Activated naive CD8-positive, alpha-beta T cell treated with anti-CD3 and anti-CD28 coated beads, Interleukin-2, amount 10 ng/mL, durations not matched to agents 7 days and 5 days (primary cell): ENCODE data around the gene CBY3. TPM values are rescaled to one million over a fixed set of nuclear protein-coding genes. Genes with fewer than 3 reads are reported as not detected.
"Not testable (repeated sequence)": the region's sequence is repeated elsewhere in the genome, so short reads cannot be mapped to it uniquely, and the experiment has no call there.

Source experiments
- ATAC-seq: fragments of 150-1000 bp; cut with Tn5 transposase; one replicate; pipeline ENCODE4 v1.10.0; 2021; ENCODE audit warnings: low read depth, moderate library complexity
- POLR2A ChIA-PET: fragments of 350-600 bp; sonication (Branson Sonifier 250); formaldehyde crosslinking; loops from one replicate; lab custom pipeline; 2021; ENCODE audit warnings: antibody characterized with exemption; lab: Charles Lee
- DNase-seq: peaks from one replicate; pipeline ENCODE4 v3.0.0; 2021
- H3K27ac Mint-ChIP-seq: one replicate; pipeline ENCODE4 v1.8.0; 2022; ENCODE audit warnings: mild to moderate bottlenecking, mixed read lengths
- H3K27me3 Mint-ChIP-seq: one replicate; pipeline ENCODE4 v1.8.0; 2022; ENCODE audit warnings: mild to moderate bottlenecking, moderate library complexity, mixed read lengths
- H3K36me3 Mint-ChIP-seq: one replicate; pipeline ENCODE4 v1.8.0; 2021; ENCODE audit warnings: mild to moderate bottlenecking, mixed read lengths
- H3K4me1 Mint-ChIP-seq: one replicate; pipeline ENCODE4 v1.8.0; 2021; ENCODE audit warnings: mixed read lengths
- H3K4me3 Mint-ChIP-seq: one replicate; pipeline ENCODE4 v1.8.0; 2022; ENCODE audit warnings: mild to moderate bottlenecking, moderate library complexity, mixed read lengths
- H3K9me3 Mint-ChIP-seq: one replicate; pipeline ENCODE4 v1.8.0; 2021; ENCODE audit warnings: mixed read lengths
- total RNA-seq, 2 experiments: library from RNA; stranded (reverse); gene quantifications; one replicate each; pipeline ENCODE4 v1.2.3, GENCODE V29; 2021

The CBY3 gene
- total RNA-seq, 2 experiments from 2014 or later, result 0.40 TPM; not detected in 1

- H3K9me3 Mint-ChIP-seq, H3K4me3 Mint-ChIP-seq, H3K36me3 Mint-ChIP-seq, H3K27me3 Mint-ChIP-seq, H3K27ac Mint-ChIP-seq, H3K4me1 Mint-ChIP-seq, POLR2A ChIA-PET: not testable (repeated sequence)
- DNase-seq, result peak; percentile 41
- ATAC-seq, result peak; percentile 94
These were observed 23.3 kb downstream of the CBY3 start for GRCh38 chr5:179657302-179658178.

- H3K9me3 Mint-ChIP-seq, H3K27ac Mint-ChIP-seq, H3K27me3 Mint-ChIP-seq, DNase-seq, H3K36me3 Mint-ChIP-seq, ATAC-seq, H3K4me3 Mint-ChIP-seq, H3K4me1 Mint-ChIP-seq: not testable (repeated sequence)
- POLR2A ChIA-PET, result interaction anchor here (1.0 kb wide), 1 partner anchor 30 kb away, joined by 3 read pairs; the partner anchor contains the start of gene HNRNPH1
These were observed 27.7 kb downstream of the CBY3 start for GRCh38 chr5:179653135-179653534.

- ATAC-seq, H3K9me3 Mint-ChIP-seq, POLR2A ChIA-PET, H3K4me3 Mint-ChIP-seq, H3K27ac Mint-ChIP-seq, H3K27me3 Mint-ChIP-seq, DNase-seq, H3K36me3 Mint-ChIP-seq, H3K4me1 Mint-ChIP-seq: not testable (repeated sequence)
These were observed 30.6 kb downstream of the CBY3 start for GRCh38 chr5:179650245-179650644.

GRCh38 chr5:179649166-179649703 lies 31.6 kb downstream of the CBY3 start:
- H3K27ac Mint-ChIP-seq, H3K4me1 Mint-ChIP-seq, H3K36me3 Mint-ChIP-seq, ATAC-seq, DNase-seq, POLR2A ChIA-PET, H3K9me3 Mint-ChIP-seq, H3K4me3 Mint-ChIP-seq, H3K27me3 Mint-ChIP-seq: not testable (repeated sequence)

- H3K27ac Mint-ChIP-seq, result no peak overlapping the region
- H3K9me3 Mint-ChIP-seq, result no peaks in the 10 kb centered on the region
- H3K4me1 Mint-ChIP-seq, result no peaks in the 10 kb centered on the region
- DNase-seq, result no peak
- no peak for ATAC-seq
- peaks cover 4% of the 10 kb centered on the region for H3K27me3 Mint-ChIP-seq
- POLR2A ChIA-PET, result no interaction called here
- H3K36me3 Mint-ChIP-seq, result no peaks in the 10 kb centered on the region
- H3K4me3 Mint-ChIP-seq, result no peak overlapping the region
These were observed 32.4 kb downstream of the CBY3 start for GRCh38 chr5:179648410-179648809.

GRCh38 chr5:179644766-179645165 lies 36.1 kb downstream of the CBY3 start:
- POLR2A ChIA-PET, H3K9me3 Mint-ChIP-seq, DNase-seq, H3K4me1 Mint-ChIP-seq, ATAC-seq, H3K27me3 Mint-ChIP-seq, H3K36me3 Mint-ChIP-seq, H3K27ac Mint-ChIP-seq, H3K4me3 Mint-ChIP-seq: not testable (repeated sequence)

GRCh38 chr5:179643141-179643920 lies 37.5 kb downstream of the CBY3 start:
- ATAC-seq, H3K9me3 Mint-ChIP-seq, H3K4me1 Mint-ChIP-seq, POLR2A ChIA-PET, H3K27me3 Mint-ChIP-seq, DNase-seq, H3K4me3 Mint-ChIP-seq, H3K36me3 Mint-ChIP-seq, H3K27ac Mint-ChIP-seq: not testable (repeated sequence)

- H3K36me3 Mint-ChIP-seq, H3K9me3 Mint-ChIP-seq, H3K4me3 Mint-ChIP-seq, ATAC-seq, POLR2A ChIA-PET, H3K27me3 Mint-ChIP-seq, H3K27ac Mint-ChIP-seq, H3K4me1 Mint-ChIP-seq, DNase-seq: not testable (repeated sequence)
These were observed 38.2 kb downstream of the CBY3 start for GRCh38 chr5:179642626-179643025.

GRCh38 chr5:179641745-179642144 lies 39.1 kb downstream of the CBY3 start:
- POLR2A ChIA-PET, H3K27ac Mint-ChIP-seq, DNase-seq: not testable (repeated sequence)

GRCh38 chr5:179639296-179639695 lies 41.5 kb downstream of the CBY3 start:
- not testable (repeated sequence) for H3K36me3 Mint-ChIP-seq, H3K4me3 Mint-ChIP-seq, H3K4me1 Mint-ChIP-seq, H3K27ac Mint-ChIP-seq, H3K9me3 Mint-ChIP-seq, ATAC-seq, DNase-seq, H3K27me3 Mint-ChIP-seq
- POLR2A ChIA-PET, result interaction anchor here (0.6 to 1.3 kb wide), 3 partner anchors 15 to 428 kb away, joined by 3 to 5 read pairs (median 3); partner anchors contain the start of gene HNRNPH1

More at GRCh38 chr5:179641745-179642144, 39.1 kb downstream of the CBY3 start:
- H3K4me1 Mint-ChIP-seq, H3K4me3 Mint-ChIP-seq, H3K9me3 Mint-ChIP-seq, ATAC-seq, H3K27me3 Mint-ChIP-seq, H3K36me3 Mint-ChIP-seq: not testable (repeated sequence)

- H3K27me3 Mint-ChIP-seq, H3K36me3 Mint-ChIP-seq, H3K27ac Mint-ChIP-seq, H3K4me3 Mint-ChIP-seq, POLR2A ChIA-PET, H3K9me3 Mint-ChIP-seq, H3K4me1 Mint-ChIP-seq: not testable (repeated sequence)
- ATAC-seq (peak; percentile 98), DNase-seq (peak; percentile 47)
These were observed 46.3 kb downstream of the CBY3 start for GRCh38 chr5:179634370-179635172.

- H3K4me1 Mint-ChIP-seq, DNase-seq, H3K27me3 Mint-ChIP-seq, H3K36me3 Mint-ChIP-seq, H3K27ac Mint-ChIP-seq, H3K9me3 Mint-ChIP-seq: not testable (repeated sequence)
- peak overlapping the region; percentile 61 for H3K4me3 Mint-ChIP-seq
- POLR2A ChIA-PET, result interaction anchor here (0.6 to 1.5 kb wide), 3 partner anchors 10 to 39 kb away, joined by 3 to 7 read pairs (median 4); partner anchors contain the start of gene HNRNPH1
- ATAC-seq, result peak; percentile 72
These were observed 47.1 kb downstream of the CBY3 start for GRCh38 chr5:179633501-179634369.
